Measurements from ENCODE around the gene CLCN7. TPM values are rescaled to one million over a fixed set of nuclear protein-coding genes. Genes with fewer than 3 reads are reported as not detected.

Gene CLCN7
- total and polyA plus RNA-seq, 2 of the 4 experiments (the other 2 are of a cell fraction) = 10.8 to 45.2 TPM

DNA sequence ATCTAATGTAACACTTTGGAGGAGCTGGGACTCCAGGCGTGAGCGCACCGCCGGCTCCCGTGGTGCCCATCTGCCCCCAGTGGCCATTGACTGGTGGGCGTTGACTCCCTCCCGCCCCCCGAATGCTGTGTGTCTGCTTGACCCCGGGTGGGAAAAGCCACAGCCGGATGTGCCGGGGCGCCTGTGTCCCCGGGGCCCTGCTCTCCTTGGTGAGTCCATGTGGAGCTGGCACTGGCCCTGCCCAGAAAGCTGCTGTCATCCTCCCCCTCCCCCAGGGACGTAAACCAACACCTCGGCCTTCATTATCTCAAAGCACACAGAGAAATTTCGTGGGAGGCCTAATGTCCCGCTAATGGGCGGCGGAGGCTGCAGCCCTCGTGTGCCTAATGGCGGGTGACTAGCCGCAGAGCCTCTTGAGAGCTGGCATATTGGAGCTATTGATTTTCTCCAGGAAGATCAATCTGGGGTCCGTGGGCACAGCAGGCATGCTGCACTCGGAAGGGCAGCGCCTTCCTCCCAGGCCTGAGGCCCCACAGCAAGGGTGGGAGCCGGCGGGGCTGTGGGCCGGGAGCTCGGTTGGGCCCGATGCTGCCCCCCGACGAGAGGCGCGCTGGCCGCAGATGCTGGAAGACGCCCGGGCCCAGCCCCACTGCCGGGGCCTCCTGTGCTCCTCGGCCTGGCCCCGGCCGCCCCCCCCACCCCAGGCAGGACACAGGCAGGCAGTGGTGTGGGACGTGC is 47.9 kb downstream of the CLCN7 start:
- H4K91ac ChIP-seq (ENCODE audit: insufficient read depth, low read depth, low read length) = no peak overlapping the region

More for the DNA sequence above, 47.9 kb downstream of the CLCN7 start:
- H3K14ac ChIP-seq (replicated peaks; ENCODE audit: low read depth, low read length) = no peak overlapping the region
- no peak overlapping the region for H2BK5ac ChIP-seq (ENCODE audit: low read depth, low read length, poor library complexity, severe bottlenecking)
- H2AK9ac ChIP-seq (replicated peaks; ENCODE audit: low read depth, low read length, poor library complexity) = no peak overlapping the region
- ChIA-PET CTCF (no interaction called here), POLR2A (ENCODE audit: unreplicated experiment) (interaction anchor here (0.7 kb wide), 1 partner anchor 66 kb away, joined by 8 read pairs; no protein-coding TSS in a partner anchor)
- no peak overlapping the region for H3K56ac ChIP-seq (ENCODE audit: extremely low read depth, insufficient read depth, low read length)
- no peak overlapping the region for H3K4me3 ChIP-seq (ENCODE audit: insufficient read depth, low read depth, low read length)
- no peaks in the 10 kb centered on the region for H4K20me1 ChIP-seq (ENCODE audit: insufficient read depth, low read length)
- no peak overlapping the region for H2AFZ ChIP-seq (replicated peaks; ENCODE audit: low read length, poor library complexity)
- H4K5ac ChIP-seq (ENCODE audit: low read depth, low read length) = no peak overlapping the region
- no peak for ATAC-seq (ENCODE audit: low read depth)
- H3K36me3 ChIP-seq (ENCODE audit: control insufficient read depth, insufficient read depth, low read length) = no peaks in the 10 kb centered on the region
- no peak overlapping the region for H2BK15ac ChIP-seq (ENCODE audit: low read depth, low read length)
- intact Hi-C loops (cut with micrococcal nuclease) = loop anchor here (10.0 kb wide), 1 partner anchor 48 kb away; the partner anchor contains the start of gene CLCN7
- no peak overlapping the region for H3K9ac ChIP-seq (ENCODE audit: low read depth, low read length)
- in situ Hi-C loops (cut with MboI; ENCODE audit: low sequenced_read_pairs) = no loop called here
- no peak for DNase-seq
- peaks cover 3 to 5% of the 10 kb centered on the region in 2 experiments; a peak in 2 of 4 replicates for H3K79me1 ChIP-seq (ENCODE audit: low read depth in 1 of 2, low read length in 2 of 2)
- no peak overlapping the region for H3K18ac ChIP-seq (ENCODE audit: low read depth, low read length)
- H3K27ac ChIP-seq (ENCODE audit: insufficient read depth, low read length) = no peak overlapping the region
- no peak overlapping the region for H3K4ac ChIP-seq (ENCODE audit: low read depth, low read length)
- no TSS peak for BruUV-seq (replicated peaks)
- 77% methylated on average over 9 of the region's 42 CpGs; no CpG with 5 or more reads in 1 of the 2 experiments for WGBS, 2 experiments (ENCODE audit: extremely low coverage in 2 of 2, insufficient read length in 1 of 2)
- H2AK5ac ChIP-seq (ENCODE audit: low read depth, low read length) = no peak overlapping the region
- H3K4me1 ChIP-seq (ENCODE audit: control insufficient read depth, insufficient read depth, low read length) = no peaks in the 10 kb centered on the region
- no peaks in the 10 kb centered on the region for H3K9me3 ChIP-seq (ENCODE audit: control insufficient read depth, insufficient read depth, low read length)
- no peak overlapping the region for H3K4me2 ChIP-seq (ENCODE audit: low read depth, low read length)
- dilution Hi-C loops (cut with HindIII; ENCODE audit: low sequenced_read_pairs, unreplicated experiment) = no loop called here
- H3K23ac ChIP-seq (ENCODE audit: low read depth, low read length) = no peak overlapping the region
- TF ChIP-seq RFX5 (IDR thresholded peaks at IDR 0.05; ENCODE audit: low read depth, low read length) (no peak), FOS (IDR thresholded peaks at IDR 0.05; ENCODE audit: low read depth, low read length) (no peak), NFE2L2 (IDR thresholded peaks at IDR 0.05; ENCODE audit: low read depth, low read length) (no peak), SMC3 (IDR thresholded peaks at IDR 0.05; ENCODE audit: low read depth, low read length) (no peak), BHLHE40 (IDR thresholded peaks at IDR 0.05; ENCODE audit: low read depth, low read length) (no peak), RAD21 (IDR thresholded peaks at IDR 0.05; ENCODE audit: low read length) (no peak), MXI1 (IDR thresholded peaks at IDR 0.05; ENCODE audit: borderline replicate concordance, low read depth, low read length) (no peak), MAFK (IDR thresholded peaks at IDR 0.05; ENCODE audit: low read depth, low read length) (no peak), POLR2A (IDR thresholded peaks at IDR 0.05; ENCODE audit: low read depth, low read length) (no peak)
- TF ChIP-seq, protein P1, sequence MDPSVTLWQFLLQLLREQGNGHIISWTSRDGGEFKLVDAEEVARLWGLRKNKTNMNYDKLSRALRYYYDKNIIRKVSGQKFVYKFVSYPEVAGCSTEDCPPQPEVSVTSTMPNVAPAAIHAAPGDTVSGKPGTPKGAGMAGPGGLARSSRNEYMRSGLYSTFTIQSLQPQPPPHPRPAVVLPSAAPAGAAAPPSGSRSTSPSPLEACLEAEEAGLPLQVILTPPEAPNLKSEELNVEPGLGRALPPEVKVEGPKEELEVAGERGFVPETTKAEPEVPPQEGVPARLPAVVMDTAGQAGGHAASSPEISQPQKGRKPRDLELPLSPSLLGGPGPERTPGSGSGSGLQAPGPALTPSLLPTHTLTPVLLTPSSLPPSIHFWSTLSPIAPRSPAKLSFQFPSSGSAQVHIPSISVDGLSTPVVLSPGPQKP (IDR thresholded peaks at IDR 0.05; ENCODE audit: borderline replicate concordance, low read depth, low read length) = no peak
- peaks cover 5% of the 10 kb centered on the region; the same call in 1 of the 2 replicates for H3K27me3 ChIP-seq (ENCODE audit: control insufficient read depth, insufficient read depth, low read length)
- H4K8ac ChIP-seq (ENCODE audit: low read depth in 2 of 2, low read length in 2 of 2) = no peak overlapping the region
- no peak overlapping the region for H2BK120ac ChIP-seq (ENCODE audit: low read depth, low read length)
- H2BK20ac ChIP-seq (ENCODE audit: low read depth, low read length) = no peak overlapping the region
- H3K9me1 ChIP-seq (ENCODE audit: insufficient read depth, low read length) = no peaks in the 10 kb centered on the region

All from IMR-90 (cell line).